GM23338 (cell line): ENCODE results near the gene CAPN15. TPM values are rescaled to one million over a fixed set of nuclear protein-coding genes. Genes with fewer than 3 reads are reported as not detected.

Experiments used
- ATAC-seq: fragments of 200-7000 bp; cut with Tn5 transposase; 3 replicates; pipeline ENCODE4 v1.9.1; 2020
- DNase-seq: peaks from one replicate; pipeline ENCODE4 v3.0.0-alpha.2; 2015; ENCODE audit warnings: low spot score
- H2AFZ ChIP-seq: fragments of 200-600 bp; sonication (generic); 2 replicates; pipeline ENCODE4 v1.8.0; 2016; ENCODE audit warnings: antibody characterized with exemption, mild to moderate bottlenecking, moderate library complexity
- H3F3A ChIP-seq: fragments of 200-600 bp; sonication (generic); replicated peaks from 2 replicates; pipeline ENCODE4 v1.8.0; 2017; ENCODE audit warnings: antibody characterized with exemption, mixed run types, low read depth
- H3K27ac ChIP-seq: fragments of 200-600 bp; sonication (generic); 2 replicates; pipeline ENCODE4 v1.6.1; 2016; ENCODE audit warnings: low read depth
- H3K27me3 ChIP-seq: fragments of 200-600 bp; sonication (generic); 2 replicates; pipeline ENCODE4 v1.8.0; 2016; ENCODE audit warnings: mild to moderate bottlenecking, mixed run types, moderate library complexity; ENCODE audit not compliant: insufficient read depth
- H3K36me3 ChIP-seq: fragments of 200-600 bp; sonication (generic); 2 replicates; pipeline ENCODE4 v1.8.0; 2016; ENCODE audit warnings: mild to moderate bottlenecking; ENCODE audit not compliant: insufficient read depth
- H3K4me1 ChIP-seq: fragments of 200-600 bp; sonication (generic); 2 replicates; pipeline ENCODE4 v1.8.0; 2016; ENCODE audit warnings: mild to moderate bottlenecking, moderate library complexity; ENCODE audit not compliant: insufficient read depth
- H3K4me2 ChIP-seq: fragments of 200-600 bp; sonication (generic); 2 replicates; pipeline ENCODE4 v1.7.1; 2017; ENCODE audit warnings: mixed run types
- H3K4me3 ChIP-seq: fragments of 200-600 bp; sonication (generic); 2 replicates; pipeline ENCODE4 v1.6.1; 2016; ENCODE audit warnings: mixed run types
- H3K79me2 ChIP-seq: fragments of 200-600 bp; sonication (generic); replicated peaks from 2 replicates; pipeline ENCODE4 v1.8.0; 2017; ENCODE audit warnings: mild to moderate bottlenecking; ENCODE audit not compliant: insufficient read depth
- H3K9me2 ChIP-seq: fragments of 200-600 bp; sonication (generic); 2 replicates; pipeline ENCODE4 v1.8.0; 2017; ENCODE audit not compliant: insufficient read depth
- H4K20me1 ChIP-seq: fragments of 200-600 bp; sonication (generic); replicated peaks from 2 replicates; pipeline ENCODE4 v1.8.0; 2017; ENCODE audit warnings: mild to moderate bottlenecking; ENCODE audit not compliant: insufficient read depth
- H3K27ac Mint-ChIP-seq: 2 replicates; pipeline ENCODE4 v1.8.0; 2020; ENCODE audit warnings: inconsistent platforms, mild to moderate bottlenecking, moderate library complexity, mixed read lengths
- H3K27me3 Mint-ChIP-seq: 3 replicates; pipeline ENCODE4 v1.8.0; 2022; ENCODE audit warnings: low read depth, mild to moderate bottlenecking, moderate library complexity, mixed read lengths, inconsistent platforms; ENCODE audit not compliant: insufficient read depth, poor library complexity
- H3K36me3 Mint-ChIP-seq: 3 replicates; pipeline ENCODE4 v1.8.0; 2021; ENCODE audit warnings: low read depth, mild to moderate bottlenecking, inconsistent platforms, moderate library complexity, mixed read lengths
- H3K4me1 Mint-ChIP-seq: 3 replicates; pipeline ENCODE4 v1.8.0; 2020; ENCODE audit warnings: mild to moderate bottlenecking, inconsistent platforms, mixed read lengths
- H3K4me3 Mint-ChIP-seq: 3 replicates; pipeline ENCODE4 v1.8.0; 2021; ENCODE audit warnings: moderate library complexity, mild to moderate bottlenecking, inconsistent platforms, mixed read lengths
- H3K9me3 Mint-ChIP-seq: 3 replicates; pipeline ENCODE4 v1.8.0; 2020; ENCODE audit warnings: moderate library complexity, mild to moderate bottlenecking, inconsistent platforms, mixed read lengths
- CREB1 ChIP-seq: fragments of 250-450 bp; sonication (Bioruptor Pico); IDR thresholded peaks from 2 replicates; pipeline ENCODE4 v1.5.0; 2020; ENCODE audit warnings: low read depth, mild to moderate bottlenecking, moderate library complexity
- EZH2 ChIP-seq: fragments of 200-600 bp; sonication (generic); IDR thresholded peaks from one replicate; pipeline ENCODE4 v1.8.0; 2017; ENCODE audit warnings: antibody characterized with exemption, mild to moderate bottlenecking, low read depth; ENCODE audit not compliant: unreplicated experiment
- JUNB ChIP-seq: IDR thresholded peaks from one replicate; pipeline ENCODE4 v1.6.1; 2016; ENCODE audit warnings: antibody characterized with exemption; ENCODE audit not compliant: unreplicated experiment
- POLR2AphosphoS5 ChIP-seq: IDR thresholded peaks from 2 replicates; pipeline ENCODE4 v1.6.1; 2016; ENCODE audit warnings: antibody characterized with exemption, low read depth
- REST ChIP-seq: IDR thresholded peaks from one replicate; pipeline ENCODE4 v1.6.1; 2018; ENCODE audit warnings: antibody characterized with exemption; ENCODE audit not compliant: unreplicated experiment
- STAT1 ChIP-seq: IDR thresholded peaks from one replicate; pipeline ENCODE4 v1.6.1; 2016; ENCODE audit warnings: antibody characterized with exemption; ENCODE audit not compliant: unreplicated experiment
- ZNF331 ChIP-seq: fragments of 250-450 bp; sonication (Bioruptor Pico); IDR thresholded peaks from 2 replicates; pipeline ENCODE4 v1.5.0; 2020; ENCODE audit warnings: low read depth, mild to moderate bottlenecking, moderate library complexity
- polyA plus RNA-seq: library from polyadenylated mRNA; unstranded; fragments of >200 nt; fragmentation: Nextera tagmentation; extraction: Ambion mirVana; gene quantifications from 2 replicates; pipeline ENCODE4 v1.2.1, GENCODE V29; 2016
- total RNA-seq: library from RNA; depleted of rRNA; stranded (reverse); fragments of >200 nt; shearing (Covaris generic); gene quantifications from 2 replicates; pipeline ENCODE4 v1.2.3, GENCODE V29; 2014
- TF ChIP-seq, protein P1 (sequence below): IDR thresholded peaks from 2 replicates; pipeline ENCODE4 v1.6.1; 2016; ENCODE audit warnings: antibody characterized with exemption
- TF ChIP-seq, protein P2 (sequence below): fragments of 250-450 bp; sonication (Bioruptor Pico); IDR thresholded peaks from 2 replicates; pipeline ENCODE4 v1.5.0; 2020; ENCODE audit warnings: mild to moderate bottlenecking, moderate library complexity

Gene CAPN15
- total and polyA plus RNA-seq, 2 experiments from 2014 or later, result 27.3 to 164 TPM

- TF ChIP-seq REST (no peak), JUNB (no peak)
Observed at GRCh38 chr16:515175-515938, 12.2 kb upstream of the CAPN15 start (continued).

DNA sequence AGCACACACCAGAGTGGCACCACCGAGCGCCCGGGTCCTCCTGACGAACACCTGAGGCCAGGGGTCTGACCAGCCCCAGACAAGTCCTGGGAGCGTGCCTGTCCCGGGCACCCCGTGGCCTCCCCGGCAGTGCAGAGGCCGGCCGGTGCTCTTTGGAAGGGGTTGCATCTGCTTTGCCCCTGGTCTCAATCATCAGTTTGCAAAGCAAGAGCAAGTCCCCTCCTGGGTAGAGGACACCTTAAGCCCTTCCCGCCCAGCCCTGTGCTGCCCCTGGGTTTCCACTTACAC, 11.6 kb upstream of the CAPN15 start:
- no peak for TF ChIP-seq STAT1
- TF ChIP-seq ZNF331 (CRISPR knock-in tag), result no peak
- Histone ChIP-seq H3K27me3 (no peaks in the 10 kb centered on the region), H3K79me2 (no peaks in the 10 kb centered on the region), H4K20me1 (no peaks in the 10 kb centered on the region), H3K4me3 (no peak overlapping the region), H3F3A (no peaks in the 10 kb centered on the region), H3K4me2 (no peak overlapping the region), H3K4me1 (no peaks in the 10 kb centered on the region), H3K27ac (no peak overlapping the region), H3K36me3 (no peaks in the 10 kb centered on the region), H2AFZ (no peak overlapping the region), H3K9me2 (no peaks in the 10 kb centered on the region)
- ATAC-seq, result no peak
- DNase-seq, result no peak
- H3K27me3 Mint-ChIP-seq, result peaks cover 12% of the 10 kb centered on the region
- H3K36me3 Mint-ChIP-seq, result peaks cover 14% of the 10 kb centered on the region
- H3K9me3 Mint-ChIP-seq, result no peaks in the 10 kb centered on the region
- no peaks in the 10 kb centered on the region for H3K4me1 Mint-ChIP-seq
- H3K27ac Mint-ChIP-seq, result no peak overlapping the region
- H3K4me3 Mint-ChIP-seq, result no peak overlapping the region

DNA sequence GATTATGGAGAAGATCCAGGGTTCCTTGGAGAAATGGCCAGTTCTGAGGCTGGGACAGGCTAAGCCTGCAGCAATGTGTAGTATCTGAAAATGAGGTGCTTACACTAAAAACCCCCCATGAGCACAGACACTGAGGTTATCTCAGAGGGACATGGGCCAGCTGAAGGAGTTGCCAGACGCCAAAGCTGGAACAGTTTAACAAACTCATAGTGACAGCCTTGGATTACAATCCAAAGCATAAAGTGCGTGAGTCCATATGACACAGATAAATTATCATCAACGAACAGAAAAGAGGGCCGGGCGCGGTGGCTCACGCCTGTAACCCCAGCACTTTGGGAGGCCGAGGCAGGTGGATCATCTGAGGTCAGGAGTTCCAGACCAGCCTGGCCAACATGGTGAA, 11.2 kb upstream of the CAPN15 start:
- H3K36me3 ChIP-seq, result no peaks in the 10 kb centered on the region
- no peaks in the 10 kb centered on the region for H4K20me1 ChIP-seq
- Mint-ChIP-seq H3K9me3 (no peaks in the 10 kb centered on the region), H3K4me1 (no peaks in the 10 kb centered on the region), H3K4me3 (no peak overlapping the region), H3K27me3 (peaks cover 12% of the 10 kb centered on the region), H3K27ac (no peak overlapping the region), H3K36me3 (peaks cover 14% of the 10 kb centered on the region)
- no peaks in the 10 kb centered on the region for H3K27me3 ChIP-seq
- H3K79me2 ChIP-seq, result no peaks in the 10 kb centered on the region
- H3F3A ChIP-seq, result no peaks in the 10 kb centered on the region
- no peak overlapping the region for H3K4me3 ChIP-seq
- H2AFZ ChIP-seq, result no peak overlapping the region
- DNase-seq (no peak), ATAC-seq (no peak)
- no peaks in the 10 kb centered on the region for H3K4me1 ChIP-seq
- no peak overlapping the region for H3K4me2 ChIP-seq
- no peak overlapping the region for H3K27ac ChIP-seq
- TF ChIP-seq EZH2, result no peak
- TF ChIP-seq, protein P1, sequence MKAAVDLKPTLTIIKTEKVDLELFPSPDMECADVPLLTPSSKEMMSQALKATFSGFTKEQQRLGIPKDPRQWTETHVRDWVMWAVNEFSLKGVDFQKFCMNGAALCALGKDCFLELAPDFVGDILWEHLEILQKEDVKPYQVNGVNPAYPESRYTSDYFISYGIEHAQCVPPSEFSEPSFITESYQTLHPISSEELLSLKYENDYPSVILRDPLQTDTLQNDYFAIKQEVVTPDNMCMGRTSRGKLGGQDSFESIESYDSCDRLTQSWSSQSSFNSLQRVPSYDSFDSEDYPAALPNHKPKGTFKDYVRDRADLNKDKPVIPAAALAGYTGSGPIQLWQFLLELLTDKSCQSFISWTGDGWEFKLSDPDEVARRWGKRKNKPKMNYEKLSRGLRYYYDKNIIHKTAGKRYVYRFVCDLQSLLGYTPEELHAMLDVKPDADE, result no peak
- TF ChIP-seq, protein P2, sequence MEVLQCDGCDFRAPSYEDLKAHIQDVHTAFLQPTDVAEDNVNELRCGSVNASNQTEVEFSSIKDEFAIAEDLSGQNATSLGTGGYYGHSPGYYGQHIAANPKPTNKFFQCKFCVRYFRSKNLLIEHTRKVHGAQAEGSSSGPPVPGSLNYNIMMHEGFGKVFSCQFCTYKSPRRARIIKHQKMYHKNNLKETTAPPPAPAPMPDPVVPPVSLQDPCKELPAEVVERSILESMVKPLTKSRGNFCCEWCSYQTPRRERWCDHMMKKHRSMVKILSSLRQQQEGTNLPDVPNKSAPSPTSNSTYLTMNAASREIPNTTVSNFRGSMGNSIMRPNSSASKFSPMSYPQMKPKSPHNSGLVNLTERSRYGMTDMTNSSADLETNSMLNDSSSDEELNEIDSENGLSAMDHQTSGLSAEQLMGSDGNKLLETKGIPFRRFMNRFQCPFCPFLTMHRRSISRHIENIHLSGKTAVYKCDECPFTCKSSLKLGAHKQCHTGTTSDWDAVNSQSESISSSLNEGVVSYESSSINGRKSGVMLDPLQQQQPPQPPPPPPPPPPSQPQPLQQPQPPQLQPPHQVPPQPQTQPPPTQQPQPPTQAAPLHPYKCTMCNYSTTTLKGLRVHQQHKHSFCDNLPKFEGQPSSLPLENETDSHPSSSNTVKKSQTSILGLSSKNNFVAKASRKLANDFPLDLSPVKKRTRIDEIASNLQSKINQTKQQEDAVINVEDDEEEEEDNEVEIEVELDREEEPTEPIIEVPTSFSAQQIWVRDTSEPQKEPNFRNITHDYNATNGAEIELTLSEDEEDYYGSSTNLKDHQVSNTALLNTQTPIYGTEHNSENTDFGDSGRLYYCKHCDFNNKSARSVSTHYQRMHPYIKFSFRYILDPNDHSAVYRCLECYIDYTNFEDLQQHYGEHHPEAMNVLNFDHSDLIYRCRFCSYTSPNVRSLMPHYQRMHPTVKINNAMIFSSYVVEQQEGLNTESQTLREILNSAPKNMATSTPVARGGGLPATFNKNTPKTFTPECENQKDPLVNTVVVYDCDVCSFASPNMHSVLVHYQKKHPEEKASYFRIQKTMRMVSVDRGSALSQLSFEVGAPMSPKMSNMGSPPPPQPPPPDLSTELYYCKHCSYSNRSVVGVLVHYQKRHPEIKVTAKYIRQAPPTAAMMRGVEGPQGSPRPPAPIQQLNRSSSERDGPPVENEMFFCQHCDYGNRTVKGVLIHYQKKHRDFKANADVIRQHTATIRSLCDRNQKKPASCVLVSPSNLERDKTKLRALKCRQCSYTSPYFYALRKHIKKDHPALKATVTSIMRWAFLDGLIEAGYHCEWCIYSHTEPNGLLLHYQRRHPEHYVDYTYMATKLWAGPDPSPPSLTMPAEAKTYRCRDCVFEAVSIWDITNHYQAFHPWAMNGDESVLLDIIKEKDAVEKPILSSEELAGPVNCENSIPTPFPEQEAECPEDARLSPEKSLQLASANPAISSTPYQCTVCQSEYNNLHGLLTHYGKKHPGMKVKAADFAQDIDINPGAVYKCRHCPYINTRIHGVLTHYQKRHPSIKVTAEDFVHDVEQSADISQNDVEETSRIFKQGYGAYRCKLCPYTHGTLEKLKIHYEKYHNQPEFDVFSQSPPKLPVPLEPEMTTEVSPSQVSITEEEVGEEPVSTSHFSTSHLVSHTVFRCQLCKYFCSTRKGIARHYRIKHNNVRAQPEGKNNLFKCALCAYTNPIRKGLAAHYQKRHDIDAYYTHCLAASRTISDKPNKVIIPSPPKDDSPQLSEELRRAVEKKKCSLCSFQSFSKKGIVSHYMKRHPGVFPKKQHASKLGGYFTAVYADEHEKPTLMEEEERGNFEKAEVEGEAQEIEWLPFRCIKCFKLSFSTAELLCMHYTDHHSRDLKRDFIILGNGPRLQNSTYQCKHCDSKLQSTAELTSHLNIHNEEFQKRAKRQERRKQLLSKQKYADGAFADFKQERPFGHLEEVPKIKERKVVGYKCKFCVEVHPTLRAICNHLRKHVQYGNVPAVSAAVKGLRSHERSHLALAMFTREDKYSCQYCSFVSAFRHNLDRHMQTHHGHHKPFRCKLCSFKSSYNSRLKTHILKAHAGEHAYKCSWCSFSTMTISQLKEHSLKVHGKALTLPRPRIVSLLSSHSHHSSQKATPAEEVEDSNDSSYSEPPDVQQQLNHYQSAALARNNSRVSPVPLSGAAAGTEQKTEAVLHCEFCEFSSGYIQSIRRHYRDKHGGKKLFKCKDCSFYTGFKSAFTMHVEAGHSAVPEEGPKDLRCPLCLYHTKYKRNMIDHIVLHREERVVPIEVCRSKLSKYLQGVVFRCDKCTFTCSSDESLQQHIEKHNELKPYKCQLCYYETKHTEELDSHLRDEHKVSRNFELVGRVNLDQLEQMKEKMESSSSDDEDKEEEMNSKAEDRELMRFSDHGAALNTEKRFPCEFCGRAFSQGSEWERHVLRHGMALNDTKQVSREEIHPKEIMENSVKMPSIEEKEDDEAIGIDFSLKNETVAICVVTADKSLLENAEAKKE (CRISPR knock-in tag), result no peak
- TF ChIP-seq ZNF331 (CRISPR knock-in tag), result no peak
- TF ChIP-seq POLR2AphosphoS5, result no peak
- no peak for TF ChIP-seq CREB1 (CRISPR knock-in tag)
- H3K9me2 ChIP-seq, result no peaks in the 10 kb centered on the region
